C1 segment of cervical spinal cord (tissue), 14 donors: ENCODE data around the gene IL15.
"Not testable (repeated sequence)": the region's sequence is repeated elsewhere in the genome, so short reads cannot be mapped to it uniquely, and the experiment has no call there.

Experiments used
- DNase-seq, 14 donors: peaks; one replicate each; lab custom pipeline; 2025; lab: John Stamatoyannopoulos, UW

Gene IL15

DNA sequence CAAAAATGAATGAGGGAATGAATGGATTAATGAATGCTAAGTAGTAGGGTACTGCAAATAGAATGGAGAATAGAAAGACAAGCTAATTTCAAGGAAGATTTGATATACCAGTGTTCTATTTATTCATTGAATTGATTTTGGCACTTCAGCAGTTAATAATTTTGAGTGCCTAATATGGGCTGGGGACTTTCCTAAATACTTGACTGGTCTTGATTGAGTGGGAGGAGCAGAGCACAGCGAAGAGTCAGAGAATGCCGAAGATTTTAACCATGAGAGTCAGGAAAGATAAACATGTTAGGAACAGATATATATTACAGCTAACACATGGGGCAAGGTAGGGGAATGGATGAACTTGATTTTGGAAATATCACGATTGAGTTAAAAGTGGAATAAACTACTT, 10.6 kb downstream of the IL15 start:
- DNase-seq: no peak

DNA sequence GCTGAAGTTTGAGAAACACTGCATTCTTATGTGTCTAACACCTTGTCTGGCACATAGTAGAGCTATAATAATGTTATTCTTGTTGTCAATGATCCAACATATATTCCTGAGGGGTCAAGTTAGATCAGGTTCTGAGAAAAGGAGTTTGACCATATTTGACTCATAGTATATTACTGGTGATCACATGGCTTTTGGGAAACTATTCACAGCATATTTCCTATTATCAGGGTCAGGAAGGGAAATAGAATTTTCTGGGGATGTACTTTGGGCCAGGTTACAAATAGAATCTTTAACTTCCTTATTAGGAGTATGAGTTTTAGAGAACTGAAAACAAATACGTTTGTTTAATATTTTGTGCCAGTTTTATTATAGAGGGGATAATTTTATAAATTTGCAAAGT, 11.6 kb downstream of the IL15 start:
- DNase-seq: no peak

DNA sequence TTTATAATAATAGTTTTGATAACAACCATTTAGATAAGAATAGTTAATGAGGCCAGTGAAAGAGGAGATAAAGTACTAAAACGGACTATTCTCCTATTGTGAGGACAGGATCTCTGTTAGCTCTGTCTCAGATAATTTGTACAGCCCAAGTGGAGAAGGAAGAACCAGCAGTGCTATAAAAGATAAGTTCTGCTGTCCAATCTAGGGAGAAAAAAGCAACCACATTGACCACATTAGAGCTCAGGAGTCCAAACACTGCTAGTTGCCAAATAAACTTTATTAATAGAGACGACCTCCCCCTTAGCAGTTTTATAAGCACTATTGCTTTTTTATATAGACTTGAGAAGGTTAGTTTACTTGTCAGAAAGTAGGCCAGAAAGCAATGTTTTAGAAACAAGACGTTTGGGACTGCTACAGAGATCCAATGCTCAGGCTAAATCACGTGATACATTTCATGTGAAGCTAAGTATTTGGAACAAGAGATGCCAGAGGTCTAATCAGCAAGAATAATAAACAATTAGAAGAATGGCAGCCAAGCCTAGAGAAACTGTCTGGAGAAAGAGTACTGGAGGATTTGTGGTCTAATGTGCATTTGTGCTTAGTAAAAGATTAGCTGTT, 15.9 kb downstream of the IL15 start:
- DNase-seq: no peak

DNA sequence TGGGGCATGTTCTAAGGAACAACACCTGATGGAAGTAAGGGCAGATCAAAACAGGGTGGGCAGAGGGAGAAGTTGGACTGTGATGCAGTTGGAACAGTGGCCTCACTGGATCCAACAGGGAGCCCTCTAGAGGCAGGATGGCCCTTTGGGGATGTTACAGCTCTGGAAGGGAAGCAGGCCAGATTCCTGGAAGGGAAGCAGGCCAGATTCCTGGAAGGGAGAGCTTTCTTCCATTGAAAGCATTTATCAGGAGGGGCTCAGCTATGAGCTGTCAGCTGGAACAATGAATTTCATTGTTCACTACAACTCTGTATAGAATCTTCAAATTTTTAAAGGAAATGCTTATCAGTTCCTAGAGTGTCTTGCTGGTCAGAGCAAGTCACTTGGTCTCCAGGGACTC, 17.7 kb downstream of the IL15 start:
- DNase-seq: peak in 1 of 14 donors; percentile 3

DNA sequence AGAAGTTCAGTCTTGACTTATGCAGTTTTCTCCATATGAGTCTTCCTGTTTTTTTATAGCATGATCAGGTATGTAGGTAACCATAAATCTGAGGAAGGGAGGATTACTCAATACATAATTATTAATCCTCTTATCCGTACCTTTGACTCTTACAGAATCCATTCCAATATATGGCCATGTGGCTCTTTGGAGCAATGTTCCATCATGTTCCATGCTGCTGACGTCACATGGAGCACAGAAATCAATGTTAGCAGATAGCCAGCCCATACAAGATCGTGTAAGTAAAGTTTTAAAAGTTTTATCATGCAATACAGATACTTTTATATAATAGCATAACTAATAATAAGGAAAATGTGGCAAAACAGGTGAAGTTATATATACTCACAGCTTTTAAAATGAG, 19.6 kb downstream of the IL15 start:
- no peak for DNase-seq

DNA sequence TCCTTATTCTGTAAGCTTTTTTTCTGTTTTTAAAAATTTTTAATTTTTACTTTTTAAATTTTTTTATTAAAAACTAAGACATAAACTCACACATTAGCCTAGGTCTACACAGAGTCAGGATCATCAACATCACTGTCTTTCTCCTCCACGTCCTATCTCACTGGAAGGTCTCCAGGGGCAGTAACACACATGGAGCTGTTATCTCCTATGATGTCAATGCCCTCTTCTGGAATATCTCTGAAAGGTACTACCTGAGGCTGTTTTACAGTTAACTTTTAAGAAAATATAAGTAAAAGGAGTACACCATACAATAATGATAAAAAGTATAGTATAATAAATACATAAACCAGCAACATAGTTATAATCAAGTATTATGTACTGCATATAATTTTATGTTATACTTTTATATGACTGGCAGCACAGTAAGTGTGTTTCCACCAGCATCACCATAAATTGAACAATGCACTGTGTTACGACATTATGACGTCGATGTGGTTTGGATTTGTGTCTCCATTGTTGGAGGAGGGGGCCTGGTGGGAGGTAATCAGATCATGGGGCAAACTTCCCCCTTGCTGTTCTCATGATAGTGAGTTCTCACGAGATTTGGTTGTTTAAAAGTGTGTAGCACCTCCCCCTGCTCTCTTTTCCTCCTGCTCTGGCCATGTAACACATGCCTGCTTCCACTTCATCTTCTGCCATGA, 21.3 kb downstream of the IL15 start:
- no peak for DNase-seq

DNA sequence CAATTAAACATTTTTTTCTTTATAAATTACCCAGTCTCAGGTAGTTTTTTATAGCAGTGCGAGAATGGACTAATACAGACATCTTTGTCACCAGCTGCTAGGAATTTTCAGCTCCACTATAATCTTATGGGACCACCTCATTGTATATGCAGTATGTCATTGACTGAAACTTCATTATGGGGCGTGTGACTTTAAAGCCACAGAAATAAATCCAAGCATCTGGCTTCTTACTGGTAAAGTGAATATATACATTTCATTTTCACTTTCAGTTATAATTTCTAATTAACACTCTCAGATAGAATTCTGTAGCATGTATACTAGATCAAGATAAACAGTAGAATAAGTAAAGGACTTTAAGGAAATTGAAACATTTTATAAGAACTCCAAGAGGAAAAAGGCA, 21.9 kb downstream of the IL15 start:
- DNase-seq: no peak

DNA sequence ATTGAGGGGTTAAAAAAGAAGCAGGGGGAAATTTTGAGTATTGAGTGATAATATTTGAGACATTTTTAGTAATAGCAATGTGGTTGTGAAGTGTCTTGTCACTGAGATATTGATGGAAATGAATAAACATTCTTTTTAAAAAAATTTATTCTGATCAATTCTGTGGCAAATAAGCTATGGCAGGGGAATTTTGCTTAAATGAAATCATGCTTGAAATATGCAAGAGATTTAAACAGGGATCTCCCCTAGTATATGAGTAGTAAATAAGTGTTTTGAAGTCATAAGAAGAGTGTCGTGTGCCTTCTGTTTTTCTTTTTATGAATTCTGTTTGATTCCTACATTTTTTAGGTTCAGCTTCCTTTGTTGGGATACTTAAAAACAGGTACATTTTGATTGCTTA, 23.2 kb downstream of the IL15 start:
- no peak for DNase-seq

DNA sequence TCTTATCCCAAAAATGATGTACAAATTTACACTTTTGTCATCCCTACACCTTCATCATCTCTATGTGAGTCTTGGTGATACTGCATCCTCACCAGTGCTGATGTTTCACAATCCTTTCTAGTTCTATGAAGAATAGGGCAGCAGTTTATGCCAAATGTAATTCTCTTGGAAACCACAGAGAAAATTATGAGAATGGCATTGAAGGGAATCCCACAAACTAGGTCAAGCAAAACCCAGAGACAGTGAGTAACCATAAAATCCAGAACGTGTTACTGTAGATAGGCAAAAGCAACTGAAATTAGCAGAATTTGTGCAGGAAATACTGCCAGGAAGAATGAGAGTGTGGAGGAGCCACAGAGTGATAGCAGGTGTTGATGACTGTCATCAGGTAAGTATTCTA, 24.5 kb downstream of the IL15 start:
- DNase-seq: no peak

DNA sequence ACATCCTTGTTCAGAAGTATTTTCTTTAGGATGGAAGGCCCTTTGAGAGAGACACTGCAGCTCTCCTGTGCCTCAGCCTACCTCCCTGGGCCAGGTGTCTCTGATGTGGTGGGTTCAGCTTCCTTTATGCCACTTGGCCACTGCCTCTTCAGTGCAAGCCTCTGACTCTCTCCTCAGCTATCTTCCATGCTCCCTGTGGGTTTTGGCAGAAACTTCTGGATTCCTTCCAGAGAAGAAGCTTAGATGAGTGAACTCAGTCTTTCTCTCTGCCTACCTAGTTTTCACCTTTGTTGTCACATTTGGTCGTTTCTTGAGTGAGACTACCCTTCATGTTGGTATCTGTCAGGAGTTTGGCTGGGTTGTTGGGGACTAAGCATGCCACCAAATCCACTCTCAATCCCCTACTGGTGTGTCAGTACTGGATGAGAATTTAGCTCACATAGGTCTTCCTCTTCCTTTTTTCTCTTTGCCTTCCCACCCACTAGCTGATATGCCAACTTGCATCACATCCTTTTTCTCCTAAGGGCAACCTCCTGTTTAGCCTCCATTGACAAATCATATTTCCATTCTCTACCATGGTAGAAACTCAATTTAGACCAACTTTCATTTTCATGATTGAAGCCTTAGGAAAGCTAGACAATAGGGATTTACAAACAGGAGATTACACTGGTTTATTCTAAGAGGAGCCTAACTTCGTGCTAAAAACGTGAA, 32.0 kb downstream of the IL15 start:
- no peak for DNase-seq

DNA sequence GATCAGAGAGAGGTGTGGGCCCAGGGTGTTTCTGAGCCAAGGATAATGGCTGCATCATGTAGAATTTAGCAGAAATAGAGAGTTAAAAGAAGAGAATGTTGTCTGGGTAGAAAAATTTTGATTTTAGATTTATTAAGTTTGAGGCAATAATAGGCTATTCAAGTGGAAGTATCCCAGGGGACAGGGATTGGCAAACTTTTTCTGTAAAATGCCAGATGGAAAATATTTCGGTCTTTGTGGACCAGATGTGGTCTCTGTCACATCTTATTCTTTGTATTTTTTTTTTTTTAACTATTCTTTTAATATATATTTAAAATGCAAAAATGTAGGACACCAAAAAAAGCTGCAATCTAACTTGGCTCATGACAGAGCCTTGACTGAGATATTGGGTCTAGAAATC, 33.1 kb downstream of the IL15 start:
- DNase-seq: no peak

DNA sequence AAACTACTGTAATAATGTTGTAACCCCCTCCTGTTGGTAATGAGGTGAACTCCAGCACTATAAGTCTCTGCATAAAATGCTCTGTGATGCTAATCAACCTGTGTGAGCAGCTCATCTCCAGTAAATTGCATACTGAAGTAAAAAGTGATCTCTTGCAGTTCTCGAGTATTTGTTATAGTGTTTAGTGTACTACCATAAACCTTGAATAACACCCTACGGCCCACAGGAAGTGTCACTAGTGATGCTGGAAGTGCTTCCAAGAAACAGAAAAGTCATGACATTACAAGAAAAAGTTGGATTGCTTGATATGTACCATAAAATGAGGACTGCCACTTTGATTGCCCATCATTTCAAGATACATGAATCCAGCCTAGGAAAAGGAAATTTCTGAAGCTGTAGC, 39.0 kb downstream of the IL15 start:
- no peak for DNase-seq

DNA sequence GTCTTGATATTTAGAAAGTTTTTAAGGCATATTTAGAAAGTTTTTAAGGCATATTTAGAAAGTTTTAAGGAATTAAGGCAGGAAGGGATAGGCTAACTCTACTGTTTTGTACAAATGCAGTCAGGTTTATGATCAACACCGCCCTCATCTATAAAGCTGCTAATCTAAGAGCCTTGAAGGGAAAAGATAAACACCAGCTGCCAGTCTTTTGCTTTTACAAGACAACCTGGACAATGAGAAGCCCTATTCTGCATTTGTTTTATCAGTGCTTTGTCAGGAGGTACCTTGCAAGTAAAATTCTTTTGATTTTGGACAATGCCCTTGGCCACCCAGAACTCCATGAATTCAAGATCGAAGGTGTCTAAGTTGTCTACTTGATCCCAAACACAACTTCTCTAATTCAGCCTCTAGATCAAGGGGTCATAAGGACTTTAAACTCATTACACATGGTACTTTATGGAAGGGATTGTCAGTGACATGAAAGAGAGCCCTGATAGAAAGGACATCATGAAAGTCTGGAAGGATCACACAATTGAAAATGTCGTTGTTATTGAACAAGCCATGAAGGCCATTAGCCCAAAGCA, 39.8 kb downstream of the IL15 start:
- DNase-seq: no peak

DNA sequence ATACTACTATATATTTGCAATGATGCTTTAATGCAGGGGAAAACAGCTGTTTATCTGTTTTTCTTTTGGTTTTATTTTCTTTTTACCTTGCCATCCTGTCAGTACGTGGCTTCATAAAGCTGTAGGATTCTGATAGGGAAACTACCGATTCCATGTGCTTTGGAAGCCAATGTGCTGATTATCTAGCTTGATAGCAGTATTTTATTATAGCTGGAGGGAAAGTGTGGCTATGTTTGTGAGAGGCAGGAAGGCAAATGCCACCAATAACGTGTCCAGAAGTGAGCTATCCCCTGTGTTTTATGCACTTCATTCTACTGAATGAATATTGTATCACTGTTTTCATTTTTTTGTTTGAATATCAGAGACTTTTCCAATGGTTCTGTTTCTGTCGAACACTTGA, 43.7 kb downstream of the IL15 start:
- DNase-seq: no peak

DNA sequence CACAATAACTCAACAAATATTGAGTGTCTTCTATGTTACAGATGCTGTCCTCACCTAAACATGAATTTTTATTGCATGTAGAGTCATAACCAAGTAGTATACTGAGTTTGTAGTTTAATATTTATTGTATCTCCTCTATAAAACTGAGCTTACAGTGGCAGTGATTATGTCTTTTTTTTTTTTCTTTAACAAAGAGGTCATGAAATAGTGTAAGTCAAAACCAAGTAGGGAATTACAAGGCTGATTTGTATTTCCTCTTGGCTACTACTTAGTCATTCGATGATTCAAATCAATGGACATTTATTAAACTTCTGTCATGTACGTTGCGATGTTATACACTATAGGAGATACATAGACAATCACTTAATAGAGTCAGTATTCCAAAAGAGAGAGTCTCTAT, 48.4 kb downstream of the IL15 start:
- no peak for DNase-seq

DNA sequence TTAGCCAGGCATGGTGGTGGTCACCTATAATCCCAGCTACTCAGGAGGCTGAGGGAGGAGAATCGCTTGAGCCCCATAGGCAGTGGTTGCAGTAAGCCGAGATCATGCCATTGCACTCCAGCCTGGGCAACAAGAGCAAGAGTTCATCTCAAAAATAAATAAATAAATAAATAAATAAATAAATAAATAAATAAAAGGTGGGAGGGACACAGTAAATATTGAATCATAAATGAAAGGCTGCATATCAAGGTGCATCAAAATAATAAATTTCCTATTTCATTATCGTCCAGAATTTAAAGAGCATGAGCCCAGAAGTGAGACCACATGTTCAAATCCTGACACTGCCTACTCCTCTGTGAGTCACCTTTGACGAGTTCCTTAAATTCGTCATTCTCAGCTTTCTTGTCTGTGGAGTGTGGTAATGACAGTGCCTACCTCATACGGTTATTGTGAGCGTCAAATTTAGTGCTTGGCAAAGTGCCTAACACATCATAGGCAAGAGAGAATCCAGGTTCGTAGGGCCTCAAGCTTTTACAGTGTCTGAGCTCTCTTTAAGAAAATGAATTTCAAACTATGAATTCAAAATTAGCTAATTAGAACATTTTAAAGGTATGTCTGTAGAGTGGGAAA, 49.9 kb downstream of the IL15 start:
- no peak for DNase-seq

DNA sequence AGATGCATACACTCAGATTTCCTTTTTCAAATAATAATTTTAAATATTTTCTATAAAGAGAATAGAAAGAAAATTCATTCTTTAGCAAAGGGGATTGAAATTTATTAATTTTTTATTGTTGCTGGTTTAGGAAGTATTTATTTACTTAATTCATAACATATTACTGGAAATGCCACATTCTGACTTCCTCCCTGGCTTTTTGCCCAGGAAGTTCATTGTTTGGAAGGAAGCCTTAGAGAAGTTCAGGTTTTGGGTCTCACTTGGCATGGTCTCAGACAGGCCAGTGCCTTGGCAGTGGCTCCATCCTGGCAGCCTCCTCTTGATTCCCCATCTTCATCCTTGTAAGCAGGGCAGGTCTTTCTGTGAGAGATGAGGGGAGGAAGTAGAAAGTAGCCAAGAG, 50.5 kb downstream of the IL15 start:
- no peak for DNase-seq

DNA sequence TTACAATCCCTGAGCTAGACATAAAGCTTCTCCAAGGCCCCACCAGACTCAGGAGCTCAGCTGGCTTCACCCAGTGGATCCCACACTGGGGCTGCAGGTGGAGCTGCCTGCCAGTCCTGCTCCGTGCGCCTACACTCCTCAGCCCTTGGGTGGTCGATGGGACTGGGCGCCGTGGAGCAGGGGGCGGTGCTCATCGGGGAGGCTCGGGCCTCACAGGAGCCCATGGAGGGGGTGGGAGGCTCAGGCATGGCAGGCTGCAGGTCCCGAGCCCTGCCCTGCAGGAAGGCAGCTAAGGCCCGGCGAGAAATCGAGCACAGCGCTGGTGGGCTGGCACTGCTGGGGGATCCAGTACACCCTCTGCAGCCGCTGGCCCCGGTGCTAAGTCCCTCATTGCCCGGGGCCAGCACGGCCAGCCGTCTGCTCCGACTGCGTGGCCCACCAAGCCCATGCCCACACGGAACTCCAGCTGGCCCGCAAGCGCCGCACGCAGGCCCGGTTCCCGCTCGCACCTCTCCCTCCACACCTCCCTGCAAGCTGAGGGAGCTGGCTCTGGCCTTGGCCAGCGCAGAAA, 53.4 kb downstream of the IL15 start:
- not testable (repeated sequence) for DNase-seq

DNA sequence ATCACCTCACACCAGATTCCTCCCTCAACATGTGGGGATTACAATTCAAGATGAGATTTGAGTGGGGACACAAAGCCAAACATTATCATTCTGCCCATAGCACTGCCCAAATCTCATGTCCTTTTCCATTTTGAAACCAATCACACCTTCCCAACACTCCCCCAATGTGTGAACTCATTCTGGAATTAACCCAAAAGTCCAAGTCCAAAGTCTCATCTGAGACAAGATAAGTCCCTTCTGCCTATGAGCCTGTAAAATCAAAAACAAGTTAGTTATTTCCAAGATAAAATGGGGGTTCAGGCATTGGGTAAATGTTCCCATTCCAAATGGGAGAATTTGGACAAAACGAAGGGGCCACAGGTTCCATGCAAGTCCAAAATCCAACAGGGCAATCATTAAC, 54.9 kb downstream of the IL15 start:
- not testable (repeated sequence) for DNase-seq

DNA sequence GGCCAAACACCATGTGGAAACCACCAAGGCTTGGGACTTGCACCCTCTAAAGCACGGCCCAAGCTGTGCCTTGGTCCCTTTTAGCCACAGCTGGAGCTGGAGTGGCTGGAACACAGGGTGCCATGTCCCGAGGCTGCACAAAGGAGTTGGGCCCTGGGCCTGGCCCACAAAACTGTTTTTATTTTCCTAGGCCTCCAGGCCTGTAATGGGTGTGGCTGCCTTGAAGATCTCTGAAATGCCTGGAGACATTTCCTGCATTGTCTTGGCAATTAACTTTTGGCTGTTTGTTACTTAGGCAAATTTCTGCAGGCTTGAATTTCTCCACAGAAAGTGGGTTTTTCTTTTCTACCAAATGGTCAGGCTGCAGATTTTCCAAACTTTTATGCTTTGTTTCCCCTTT, 55.7 kb downstream of the IL15 start:
- no peak for DNase-seq

DNA sequence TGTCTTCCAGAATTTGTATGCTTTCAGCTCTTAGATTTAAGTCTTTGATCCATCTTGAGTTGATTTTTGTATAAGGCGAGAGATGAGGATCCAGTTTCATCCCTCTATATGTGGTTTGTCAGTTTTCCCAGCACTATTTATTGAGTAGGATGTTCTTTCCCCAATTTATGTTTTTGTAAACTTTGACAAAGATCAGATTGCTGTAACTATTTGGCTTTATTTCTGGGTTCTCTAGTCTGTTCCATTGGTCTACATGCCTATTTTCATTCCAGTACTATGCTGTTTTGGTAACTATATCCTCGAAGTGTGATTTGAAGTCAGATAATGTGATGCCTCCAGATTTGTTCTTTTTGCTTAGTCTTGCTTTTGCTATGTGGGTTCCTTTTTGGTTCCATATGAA, 60.7 kb downstream of the IL15 start:
- no peak for DNase-seq
